Liver (tissue), 9 donors: Measurements from ENCODE around the gene CUEDC1. TPM values are rescaled to one million over a fixed set of nuclear protein-coding genes. Genes with fewer than 3 reads are reported as not detected.

Source experiments
- DNase-seq: peaks from one replicate; pipeline ENCODE4 v3.0.0-alpha.2; 2017; ENCODE audit warnings: low spot score
- H3K27ac ChIP-seq, 2 donors: one replicate each; pipeline ENCODE4 v1.7.0; 2013; ENCODE audit warnings: inconsistent platforms in 2 of 2, low read length in 2 of 2, control low read depth in 1 of 2, low read depth in 1 of 2, mild to moderate bottlenecking in 1 of 2
- H3K27me3 ChIP-seq, 4 donors: one replicate each; pipeline versions ENCODE4 v1.6.1 to v1.7.0; 2013; ENCODE audit warnings: low read length in 3 of 4, inconsistent platforms in 1 of 4, mild to moderate bottlenecking in 1 of 4, moderate library complexity in 1 of 4; ENCODE audit not compliant: control insufficient read depth in 4 of 4, insufficient read depth in 4 of 4
- H3K36me3 ChIP-seq, 4 donors: one replicate each; pipeline versions ENCODE4 v1.6.1 to v1.7.0; 2013; ENCODE audit warnings: low read length in 3 of 4, mild to moderate bottlenecking in 3 of 4, low read depth in 1 of 4, moderate library complexity in 1 of 4; ENCODE audit not compliant: control insufficient read depth in 4 of 4, insufficient read depth in 3 of 4
- H3K4me1 ChIP-seq, 4 donors: one replicate each; pipeline versions ENCODE4 v1.6.1 to v1.7.0; 2013; ENCODE audit warnings: low read length in 3 of 4, mild to moderate bottlenecking in 3 of 4, moderate library complexity in 1 of 4; ENCODE audit not compliant: control insufficient read depth in 4 of 4, insufficient read depth in 4 of 4
- H3K4me3 ChIP-seq, 3 donors: one replicate each; pipeline versions ENCODE4 v1.6.1 to v1.7.0; 2013; ENCODE audit warnings: low read length in 3 of 3, control low read depth in 1 of 3, low read depth in 1 of 3, mild to moderate bottlenecking in 1 of 3
- H3K9ac ChIP-seq, 2 donors: one replicate each; pipeline ENCODE4 v1.7.0; 2013; ENCODE audit warnings: low read length in 2 of 2, mild to moderate bottlenecking in 2 of 2, moderate library complexity in 2 of 2, control low read depth in 1 of 2, low read depth in 1 of 2
- H3K9me3 ChIP-seq, 4 donors: one replicate each; pipeline versions ENCODE4 v1.6.1 to v1.7.0; 2013; ENCODE audit warnings: low read length in 3 of 4; ENCODE audit not compliant: control insufficient read depth in 4 of 4
- CTCF ChIP-seq: fragments of 150-350 bp; IDR thresholded peaks from 2 replicates; pipeline ENCODE4 v1.5.1; 2017; ENCODE audit warnings: improper control_type of control experiment, low read depth, low read length; ENCODE audit not compliant: missing input control
- FOXA1 ChIP-seq: IDR thresholded peaks from 2 replicates; pipeline ENCODE4 v1.6.1; 2016; ENCODE audit warnings: antibody characterized with exemption
- FOXA2 ChIP-seq: IDR thresholded peaks from 2 replicates; pipeline ENCODE4 v1.6.1; 2016; ENCODE audit warnings: antibody characterized with exemption
- GABPA ChIP-seq, 2 donors: IDR thresholded peaks in 1 of 2; conservative IDR thresholded peaks in 1 of 2; 2 replicates each; pipeline ENCODE4 v1.6.1; 2016; ENCODE audit warnings: antibody characterized with exemption in 2 of 2, mild to moderate bottlenecking in 1 of 2, moderate library complexity in 1 of 2
- HNF4A ChIP-seq, 2 donors: conservative IDR thresholded peaks; 2 replicates each; pipeline ENCODE4 v1.6.1; 2016; ENCODE audit warnings: antibody characterized with exemption in 2 of 2, mild to moderate bottlenecking in 2 of 2
- HNF4G ChIP-seq: IDR thresholded peaks from 2 replicates; pipeline ENCODE4 v1.6.1; 2016; ENCODE audit warnings: antibody characterized with exemption
- JUND ChIP-seq, 2 donors: IDR thresholded peaks; 2 replicates each; pipeline ENCODE4 v1.6.1; 2016; ENCODE audit warnings: antibody characterized with exemption in 2 of 2
- MAX ChIP-seq: IDR thresholded peaks from 2 replicates; pipeline ENCODE4 v1.6.1; 2016; ENCODE audit warnings: antibody characterized with exemption
- NR2F2 ChIP-seq: IDR thresholded peaks from 2 replicates; pipeline ENCODE4 v1.6.1; 2016; ENCODE audit warnings: antibody characterized with exemption
- RAD21 ChIP-seq, 2 donors: IDR thresholded peaks; 2 replicates each; pipeline ENCODE4 v1.6.1; 2016; ENCODE audit warnings: antibody characterized with exemption in 2 of 2, mild to moderate bottlenecking in 2 of 2
- REST ChIP-seq: IDR thresholded peaks from 2 replicates; pipeline ENCODE4 v1.6.1; 2016; ENCODE audit warnings: antibody characterized with exemption, mild to moderate bottlenecking
- RXRA ChIP-seq, 2 donors: IDR thresholded peaks; 2 replicates each; pipeline ENCODE4 v1.6.1; 2017 to 2018; ENCODE audit warnings: antibody characterized with exemption in 2 of 2, mild to moderate bottlenecking in 1 of 2
- SP1 ChIP-seq: IDR thresholded peaks from 2 replicates; pipeline ENCODE4 v1.6.1; 2018; ENCODE audit warnings: antibody characterized with exemption, mild to moderate bottlenecking
- TAF1 ChIP-seq: conservative IDR thresholded peaks from 2 replicates; pipeline ENCODE4 v1.6.1; 2016; ENCODE audit warnings: antibody characterized with exemption, mild to moderate bottlenecking
- YY1 ChIP-seq: IDR thresholded peaks from 2 replicates; pipeline ENCODE4 v1.6.1; 2016; ENCODE audit warnings: antibody characterized with exemption, mild to moderate bottlenecking
- ZBTB33 ChIP-seq: IDR thresholded peaks from 2 replicates; pipeline ENCODE4 v1.6.1; 2016; ENCODE audit warnings: antibody characterized with exemption
- WGBS: extraction: QIAGEN DNeasy Blood & Tissue Kit; methylation state at CpG from one replicate; pipeline ENCODE4 v1.1.7; 2013; 5-methylcytosine and 5-hydroxymethylcytosine counted together
- polyA plus RNA-seq, 2 donors: library from polyadenylated mRNA; stranded (reverse) in 1 of 2; unstranded in 1 of 2; fragments of 200-250 nt in 1 of 2; fragments of >200 nt in 1 of 2; fragmentation: Nextera tagmentation in 1 of 2; extraction: Ambion mirVana in 1 of 2; gene quantifications; one replicate each; pipeline versions ENCODE4 v1.2.1 to v1.2.3, GENCODE V29; 2013 to 2015
- total RNA-seq, 2 donors: library from RNA; depleted of rRNA; stranded (reverse); fragments of >200 nt; gene quantifications; one replicate each; pipeline ENCODE4 v1.2.3, GENCODE V29; 2014
- donor health status: healthy.
- donor health status: healthy.
- donor health status: healthy.
- donor health status: healthy.
- donor health status: healthy.

Gene CUEDC1
- total and polyA plus RNA-seq, 4 donors: 2.6 to 4.9 (median 3.4) TPM

- TF ChIP-seq ZBTB33 (no peak), TAF1 (no peak), CTCF (no peak), JUND (IDR thresholded peaks at IDR 0.05) (no peak), HNF4A (conservative IDR thresholded peaks at IDR 0.05) (no peak), RXRA (IDR thresholded peaks at IDR 0.05) (no peak), FOXA1 (no peak), FOXA2 (no peak), HNF4G (no peak), RAD21 (IDR thresholded peaks at IDR 0.05) (no peak), SP1 (no peak), MAX (no peak), NR2F2 (no peak), YY1 (no peak), GABPA (IDR thresholded peaks at IDR 0.05 in 1 of 2, conservative IDR thresholded peaks at IDR 0.05 in 1 of 2) (no peak), REST (no peak)
- DNase-seq: no peak
- 89% methylated on average over 13 of the region's 13 CpGs for WGBS
- H3K9me3 ChIP-seq: no peaks in the 10 kb centered on the region
- no peak overlapping the region for H3K9ac ChIP-seq
- peaks cover 0 to 20% (median 16%) of the 10 kb centered on the region in 4 donors for H3K4me1 ChIP-seq
- H3K36me3 ChIP-seq: no peaks in the 10 kb centered on the region
- H3K4me3 ChIP-seq: no peak overlapping the region
- no peaks in the 10 kb centered on the region for H3K27me3 ChIP-seq
- H3K27ac ChIP-seq: peak overlapping the region in 1 of 2 donors; percentile 51
Measured at GRCh38 chr17:57902117-57902799, 53.0 kb downstream of the CUEDC1 start.
